ENCODE data around the gene PRICKLE2. TPM values are rescaled to one million over a fixed set of nuclear protein-coding genes. Genes with fewer than 3 reads are reported as not detected.

The PRICKLE2 gene
- total and polyA plus RNA-seq, 10 of the 15 experiments (the other 5 are each of a cell fraction or from before 2014, with no cell fraction given): 0.11 to 2.6 (median 0.69) TPM

- CTCF ChIA-PET: interaction anchor here (0.9 to 6.3 kb wide), 3 partner anchors 11 to 220 kb away, joined by 3 to 44 read pairs (median 3); partner anchors contain the start of gene PRICKLE2
- SMC1A ChIA-PET (ENCODE audit: uncharacterized antibody, unreplicated experiment): interaction anchor here (0.6 to 1.4 kb wide), 4 partner anchors 12 to 30 kb away, joined by 3 to 4 read pairs (median 3); partner anchors contain the start of gene PRICKLE2
- no peak for ATAC-seq
- 39% methylated on average over 2 of the region's 2 CpGs for WGBS (ENCODE audit: insufficient coverage, insufficient replicate concordance, low lambda C conversion rate, missing lambda C conversion rate)
- H3K36me3 ChIP-seq (ENCODE audit: control insufficient read depth in 2 of 2, insufficient read depth in 2 of 2, low read length in 1 of 2): no peaks in the 10 kb centered on the region
- H3K79me2 ChIP-seq (ENCODE audit: control insufficient read depth, insufficient read depth, low read length): no peaks in the 10 kb centered on the region
- H3K4me3 ChIP-seq: no peak overlapping the region
- no peak overlapping the region for H3K27ac ChIP-seq (ENCODE audit: control insufficient read depth, insufficient read depth)
- no peak overlapping the region for H2AFZ ChIP-seq (ENCODE audit: control insufficient read depth, low read depth, low read length)
- H4K20me1 ChIP-seq (ENCODE audit: control insufficient read depth, insufficient read depth): no peaks in the 10 kb centered on the region
- H3K4me1 ChIP-seq (ENCODE audit: control insufficient read depth, insufficient read depth, low read length): no peaks in the 10 kb centered on the region
- H3K9me3 ChIP-seq (replicated peaks; ENCODE audit: control insufficient read depth, insufficient read depth, low read length): no peaks in the 10 kb centered on the region
- no TSS peak for BruUV-seq (replicated peaks)
- no peak overlapping the region for H3K9ac ChIP-seq (ENCODE audit: control insufficient read depth, insufficient read depth, low read length)
- no peak overlapping the region for H3K4me2 ChIP-seq (ENCODE audit: control insufficient read depth, insufficient read depth)
- RAD21 ChIA-PET (ENCODE audit: unreplicated experiment): interaction anchor here (0.9 to 1.0 kb wide), 2 partner anchors 11 to 204 kb away, joined by 3 read pairs; no protein-coding TSS in a partner anchor
- intact Hi-C loops (cut with micrococcal nuclease; ENCODE audit: unreplicated experiment): loop anchor here (5.0 kb wide), 1 partner anchor 240 kb away; no protein-coding TSS in a partner anchor
- no peak for DNase-seq (ENCODE audit: low read depth, low spot score)
- TF ChIP-seq RELA (IDR thresholded peaks at IDR 0.05; ENCODE audit: borderline replicate concordance, partially characterized antibody) (no peak), EP300 (IDR thresholded peaks at IDR 0.05; ENCODE audit: borderline replicate concordance in 1 of 2, control insufficient read depth in 1 of 2, low read depth in 2 of 2, low read length in 2 of 2) (no peak), CBX5 (IDR thresholded peaks at IDR 0.05; ENCODE audit: low read depth) (no peak), SMC3 (IDR thresholded peaks at IDR 0.05; ENCODE audit: borderline replicate concordance, low read length) (no peak), GABPA (IDR thresholded peaks at IDR 0.05; ENCODE audit: low read depth) (no peak), TAF1 (IDR thresholded peaks at IDR 0.05; ENCODE audit: borderline replicate concordance, low read depth, low read length) (no peak), MEF2A (IDR thresholded peaks at IDR 0.05; ENCODE audit: insufficient read depth, low read depth, low read length) (no peak), HDAC2 (IDR thresholded peaks at IDR 0.05) (no peak)
- TF ChIP-seq, protein P1, sequence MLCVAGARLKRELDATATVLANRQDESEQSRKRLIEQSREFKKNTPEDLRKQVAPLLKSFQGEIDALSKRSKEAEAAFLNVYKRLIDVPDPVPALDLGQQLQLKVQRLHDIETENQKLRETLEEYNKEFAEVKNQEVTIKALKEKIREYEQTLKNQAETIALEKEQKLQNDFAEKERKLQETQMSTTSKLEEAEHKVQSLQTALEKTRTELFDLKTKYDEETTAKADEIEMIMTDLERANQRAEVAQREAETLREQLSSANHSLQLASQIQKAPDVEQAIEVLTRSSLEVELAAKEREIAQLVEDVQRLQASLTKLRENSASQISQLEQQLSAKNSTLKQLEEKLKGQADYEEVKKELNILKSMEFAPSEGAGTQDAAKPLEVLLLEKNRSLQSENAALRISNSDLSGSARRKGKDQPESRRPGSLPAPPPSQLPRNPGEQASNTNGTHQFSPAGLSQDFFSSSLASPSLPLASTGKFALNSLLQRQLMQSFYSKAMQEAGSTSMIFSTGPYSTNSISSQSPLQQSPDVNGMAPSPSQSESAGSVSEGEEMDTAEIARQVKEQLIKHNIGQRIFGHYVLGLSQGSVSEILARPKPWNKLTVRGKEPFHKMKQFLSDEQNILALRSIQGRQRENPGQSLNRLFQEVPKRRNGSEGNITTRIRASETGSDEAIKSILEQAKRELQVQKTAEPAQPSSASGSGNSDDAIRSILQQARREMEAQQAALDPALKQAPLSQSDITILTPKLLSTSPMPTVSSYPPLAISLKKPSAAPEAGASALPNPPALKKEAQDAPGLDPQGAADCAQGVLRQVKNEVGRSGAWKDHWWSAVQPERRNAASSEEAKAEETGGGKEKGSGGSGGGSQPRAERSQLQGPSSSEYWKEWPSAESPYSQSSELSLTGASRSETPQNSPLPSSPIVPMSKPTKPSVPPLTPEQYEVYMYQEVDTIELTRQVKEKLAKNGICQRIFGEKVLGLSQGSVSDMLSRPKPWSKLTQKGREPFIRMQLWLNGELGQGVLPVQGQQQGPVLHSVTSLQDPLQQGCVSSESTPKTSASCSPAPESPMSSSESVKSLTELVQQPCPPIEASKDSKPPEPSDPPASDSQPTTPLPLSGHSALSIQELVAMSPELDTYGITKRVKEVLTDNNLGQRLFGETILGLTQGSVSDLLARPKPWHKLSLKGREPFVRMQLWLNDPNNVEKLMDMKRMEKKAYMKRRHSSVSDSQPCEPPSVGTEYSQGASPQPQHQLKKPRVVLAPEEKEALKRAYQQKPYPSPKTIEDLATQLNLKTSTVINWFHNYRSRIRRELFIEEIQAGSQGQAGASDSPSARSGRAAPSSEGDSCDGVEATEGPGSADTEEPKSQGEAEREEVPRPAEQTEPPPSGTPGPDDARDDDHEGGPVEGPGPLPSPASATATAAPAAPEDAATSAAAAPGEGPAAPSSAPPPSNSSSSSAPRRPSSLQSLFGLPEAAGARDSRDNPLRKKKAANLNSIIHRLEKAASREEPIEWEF (IDR thresholded peaks at IDR 0.05; ENCODE audit: insufficient replicate concordance, low read depth, low read length): no peak
- in situ Hi-C loops (cut with MboI): no loop called here
- no peaks in the 10 kb centered on the region for H3K27me3 ChIP-seq (replicated peaks in 1 of 2; ENCODE audit: control insufficient read depth in 2 of 2, insufficient read depth in 2 of 2, low read length in 1 of 2)
- POLR2A ChIA-PET: no interaction called here
- no peak for FAIRE-seq
Measured at GRCh38 chr3:64242435-64242834, 17.2 kb upstream of the PRICKLE2 start.

Measured in GM12878 (cell line).